NCI-H226 (cell line): Measurements from ENCODE around the gene KLHL12.
A peak's percentile ranks its signal among the peaks of the same experiment; 100 is the strongest.

ENCODE experiments used
- DNase-seq: peaks from one replicate; pipeline ENCODE4 v3.0.0-alpha.2; 2015

The KLHL12 gene

DNA sequence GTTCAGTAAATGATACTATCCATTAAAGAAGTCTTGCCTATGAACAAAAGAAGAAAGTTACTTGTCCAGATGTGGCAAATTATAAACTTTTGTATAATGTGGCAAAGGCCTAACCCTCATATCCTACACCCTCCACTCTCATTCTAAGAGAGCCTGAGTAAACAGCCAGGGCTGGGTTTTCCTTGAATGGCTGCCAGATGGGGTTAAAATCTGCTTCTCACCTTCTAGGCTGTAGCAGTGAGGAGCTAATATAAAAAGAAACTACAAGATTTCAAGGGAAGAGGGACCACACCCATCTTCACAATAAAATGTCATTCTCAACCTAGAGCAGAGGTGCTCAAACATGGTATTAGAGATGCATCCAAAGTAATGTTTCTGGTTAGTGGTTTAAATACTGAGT lies 47.0 kb downstream of the KLHL12 start:
- DNase-seq = no peak

DNA sequence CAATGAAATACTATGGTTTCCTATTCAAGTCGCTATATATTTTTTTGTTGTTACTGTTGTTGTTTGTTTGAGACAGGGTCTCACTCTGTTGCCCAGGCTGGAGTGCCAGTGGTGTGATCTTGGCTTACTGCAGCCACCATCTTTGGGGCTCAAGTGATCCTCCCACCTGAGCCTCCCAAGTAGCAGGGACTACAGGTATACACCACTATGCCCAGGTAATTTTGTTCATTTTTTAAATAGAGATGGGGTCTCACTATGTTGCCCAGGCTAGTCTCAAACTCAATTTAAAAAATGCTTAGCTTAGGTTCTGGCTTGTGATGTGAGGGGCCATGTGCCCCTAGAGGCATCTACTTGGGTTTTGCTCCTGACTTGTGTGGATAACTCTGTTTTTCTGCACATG lies 47.9 kb downstream of the KLHL12 start:
- no peak for DNase-seq

DNA sequence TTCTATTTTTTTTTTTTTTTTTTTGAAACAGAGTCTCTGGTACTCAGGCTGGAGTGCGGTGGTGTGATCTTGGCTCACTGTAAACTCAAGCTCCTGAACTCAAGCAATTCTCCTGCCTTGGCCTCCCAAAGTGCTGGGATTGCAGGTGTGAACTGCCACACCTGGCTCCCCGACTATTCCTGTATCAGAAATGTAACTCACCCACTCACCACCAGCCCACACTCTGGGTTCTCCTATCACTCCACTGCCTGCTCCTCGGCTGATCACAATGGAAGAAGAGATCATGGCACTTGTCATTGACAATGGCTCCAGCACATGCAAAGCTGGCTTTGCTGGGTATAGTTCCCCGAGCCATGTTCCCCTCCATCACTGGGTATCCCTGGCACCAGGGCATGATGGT lies 54.0 kb downstream of the KLHL12 start:
- DNase-seq = no peak

DNA sequence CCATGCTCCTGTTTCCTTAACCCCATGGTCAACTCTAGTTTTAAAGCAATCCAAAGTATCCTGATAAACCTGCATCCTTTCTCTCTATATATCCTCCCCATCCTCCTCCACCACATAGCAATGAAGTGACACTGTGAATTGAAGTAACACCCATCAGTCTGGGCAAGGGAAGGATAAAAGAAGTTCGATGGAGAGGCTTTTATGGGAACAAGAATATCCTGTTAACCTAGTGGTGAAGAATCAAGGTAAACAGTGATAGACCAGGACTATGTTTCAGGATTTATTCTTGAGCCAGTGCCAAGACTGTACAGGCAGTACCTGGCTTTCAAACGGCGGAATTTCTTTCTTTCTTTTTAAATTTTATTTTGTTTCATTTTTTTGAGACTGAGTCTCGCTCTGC lies 55.7 kb downstream of the KLHL12 start:
- no peak for DNase-seq

DNA sequence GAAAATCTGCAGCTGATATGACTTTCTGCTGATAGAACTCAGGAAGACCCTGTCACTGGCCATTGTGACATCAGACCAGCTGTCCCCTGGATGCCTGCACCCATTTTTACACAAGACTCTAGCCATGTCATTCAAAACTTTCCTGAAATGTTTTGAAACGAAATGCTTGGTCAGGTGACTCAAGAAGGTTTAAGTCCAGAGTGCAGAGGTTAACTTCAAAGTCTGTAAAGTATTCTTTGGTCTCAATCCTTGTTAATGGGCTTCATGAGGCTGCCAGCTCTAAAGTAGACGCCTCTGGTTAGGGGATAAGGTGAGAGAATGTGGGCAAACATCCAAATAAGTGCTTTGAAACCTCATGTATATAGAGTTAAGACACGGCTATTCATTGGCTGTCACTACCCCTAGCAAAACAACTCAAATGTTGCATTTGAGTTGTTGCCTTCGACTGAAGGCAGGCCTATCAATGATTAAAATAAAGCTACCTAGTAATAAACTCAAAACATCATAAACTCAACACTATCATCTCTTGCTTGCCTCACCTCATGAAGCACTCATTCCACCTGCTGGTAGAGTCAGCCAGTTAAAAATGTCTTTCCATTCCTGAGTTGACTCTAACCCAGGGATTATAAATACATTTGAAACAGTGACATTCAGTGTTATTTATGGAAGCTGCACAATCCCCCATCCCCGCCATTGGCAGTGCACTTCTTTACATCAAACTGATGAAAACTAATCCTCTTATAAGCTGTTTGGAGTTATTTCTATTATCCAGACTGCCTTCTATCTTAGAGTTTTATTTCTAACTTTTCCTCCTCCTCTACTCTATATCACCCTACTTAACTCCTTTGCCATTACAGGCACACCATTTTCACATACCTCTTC lies 64.1 kb downstream of the KLHL12 start:
- DNase-seq = no peak

DNA sequence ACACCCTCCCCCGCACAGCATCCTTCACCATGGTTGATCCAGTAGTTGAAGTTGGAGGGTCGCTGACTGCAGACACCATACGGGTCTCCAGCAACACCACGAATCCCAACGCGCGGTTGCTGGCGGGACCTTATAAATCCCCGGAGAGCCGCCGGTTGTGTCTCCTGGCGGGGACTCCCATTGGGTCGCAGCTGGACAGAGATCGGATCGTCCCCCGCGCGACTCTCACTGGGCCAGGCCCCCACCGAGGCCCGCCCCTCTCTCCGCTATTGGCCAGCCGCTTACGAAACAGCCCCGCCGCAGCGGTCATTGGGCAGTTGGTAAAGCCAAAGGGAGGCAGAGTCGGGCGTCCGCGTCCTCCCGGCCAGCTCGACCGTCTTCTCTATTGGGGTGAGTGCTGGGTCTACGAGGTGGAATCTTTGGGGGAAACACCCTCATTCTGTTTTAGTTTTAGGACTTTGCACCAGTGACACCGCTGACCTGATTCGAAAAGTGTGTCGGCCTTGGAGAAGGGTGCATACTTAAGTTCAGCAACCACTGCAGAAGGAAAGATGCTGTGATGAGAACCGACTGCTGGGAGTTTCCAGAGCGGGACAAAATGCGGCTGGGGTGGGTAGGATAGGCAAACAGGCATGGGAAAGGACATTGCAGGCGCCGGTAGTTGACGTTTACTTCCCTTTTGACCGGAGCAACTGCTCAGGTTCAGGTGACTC lies 65.5 kb downstream of the KLHL12 start:
- peak; percentile 88 for DNase-seq

DNA sequence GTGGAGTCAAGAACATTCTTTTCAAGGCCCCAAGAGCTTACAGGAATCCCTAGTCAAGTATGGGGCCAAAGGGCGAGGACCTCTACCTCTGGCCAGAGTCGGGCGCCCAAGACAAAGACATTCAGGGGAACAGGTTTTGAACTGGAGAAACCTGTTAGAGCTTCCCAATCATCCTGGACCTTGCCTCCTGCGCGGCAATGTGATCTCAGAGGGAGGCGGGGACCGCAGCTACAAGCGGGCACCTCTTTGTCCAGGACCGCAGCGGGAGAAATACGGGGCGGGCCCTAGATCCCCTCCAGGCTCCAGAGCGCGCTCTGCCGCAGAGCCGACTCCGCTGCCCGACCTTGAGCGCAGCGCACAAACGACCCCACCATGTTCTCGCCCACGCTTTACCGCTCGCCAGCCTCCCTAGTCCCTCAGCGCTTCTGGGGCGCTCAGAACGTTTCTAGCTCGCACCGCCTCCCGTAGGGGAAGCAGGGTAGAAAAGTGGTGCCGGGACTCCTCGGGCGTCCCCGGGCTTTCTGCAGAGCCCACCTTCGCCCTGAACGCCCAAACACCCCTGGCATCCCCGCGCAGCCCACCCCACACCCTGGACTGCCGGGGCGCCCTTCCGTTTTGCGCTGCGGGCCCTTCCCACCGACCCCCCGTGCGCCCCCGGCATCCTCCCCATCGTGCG lies 66.2 kb downstream of the KLHL12 start:
- DNase-seq = no peak

DNA sequence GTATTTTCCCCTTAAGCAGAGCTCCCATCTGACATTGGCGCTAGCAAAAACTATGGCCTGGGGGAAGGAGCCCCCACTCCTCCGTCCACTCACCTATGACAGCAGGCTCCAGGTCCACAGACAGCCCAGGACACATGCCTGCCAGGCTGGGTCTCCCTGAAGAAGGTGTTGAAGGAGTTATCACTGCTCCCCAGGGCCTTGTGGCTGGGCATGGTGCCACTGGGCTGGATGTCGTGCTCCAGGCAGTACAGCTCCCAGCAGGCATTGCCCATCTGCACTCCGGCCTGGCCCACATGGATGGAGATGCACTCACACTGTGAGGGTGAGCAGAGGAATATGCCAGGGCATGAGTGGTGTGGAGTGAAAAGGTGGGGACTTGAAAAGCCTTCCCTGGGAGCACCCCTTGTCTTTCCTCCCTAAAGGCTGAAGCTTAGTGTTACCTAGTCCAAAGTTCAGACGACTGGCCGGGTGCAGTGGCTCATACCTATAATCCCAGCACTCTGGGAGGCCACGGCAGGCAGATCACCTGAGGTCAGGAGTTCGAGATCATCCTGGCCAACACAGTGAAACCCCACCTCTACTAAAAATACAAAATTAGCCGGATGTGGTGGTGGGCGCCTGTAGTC lies 68.1 kb downstream of the KLHL12 start:
- DNase-seq = no peak

DNA sequence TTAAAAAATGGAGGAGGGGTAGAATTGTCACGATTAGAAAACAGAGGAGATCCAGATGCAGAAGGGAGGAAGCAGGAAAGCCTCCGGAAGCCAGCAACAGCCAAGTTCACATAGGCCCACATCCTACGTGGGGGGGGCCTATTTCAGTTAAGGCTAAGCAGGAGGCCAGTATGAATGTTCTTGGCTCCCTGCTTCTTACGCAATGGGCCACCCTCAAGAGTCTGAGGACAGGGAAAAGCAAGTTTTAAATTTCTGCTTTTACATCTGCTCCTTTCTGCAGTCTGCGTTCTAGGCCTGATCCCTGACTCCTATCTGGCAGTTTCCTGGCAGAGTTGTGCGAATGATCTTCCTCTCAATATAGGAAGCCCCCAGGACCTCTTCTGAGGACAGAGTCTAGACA lies 68.7 kb downstream of the KLHL12 start:
- DNase-seq = no peak

DNA sequence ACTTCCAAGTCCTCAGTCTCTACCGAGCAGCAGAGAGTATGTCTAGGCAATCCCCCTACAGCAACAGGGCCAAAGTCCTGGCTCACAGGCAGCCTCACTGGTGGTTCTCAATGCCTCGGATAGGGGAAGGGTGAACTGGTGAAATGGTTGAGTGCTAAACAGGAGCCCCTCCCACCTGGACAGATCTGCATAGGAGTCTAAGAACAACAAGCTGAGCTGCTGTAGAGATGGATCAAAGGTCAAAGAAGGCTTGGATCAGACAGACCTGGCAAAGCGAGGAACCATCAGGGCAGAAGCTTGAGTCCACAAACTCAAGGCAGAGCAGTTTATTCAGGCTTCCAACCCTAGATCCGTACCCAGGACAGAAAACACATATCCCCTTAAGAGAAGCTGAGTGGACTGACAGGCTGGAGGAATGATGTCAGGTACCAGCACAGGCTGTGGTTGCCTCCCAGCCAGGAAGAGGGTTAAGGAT lies 69.9 kb downstream of the KLHL12 start:
- DNase-seq = no peak

DNA sequence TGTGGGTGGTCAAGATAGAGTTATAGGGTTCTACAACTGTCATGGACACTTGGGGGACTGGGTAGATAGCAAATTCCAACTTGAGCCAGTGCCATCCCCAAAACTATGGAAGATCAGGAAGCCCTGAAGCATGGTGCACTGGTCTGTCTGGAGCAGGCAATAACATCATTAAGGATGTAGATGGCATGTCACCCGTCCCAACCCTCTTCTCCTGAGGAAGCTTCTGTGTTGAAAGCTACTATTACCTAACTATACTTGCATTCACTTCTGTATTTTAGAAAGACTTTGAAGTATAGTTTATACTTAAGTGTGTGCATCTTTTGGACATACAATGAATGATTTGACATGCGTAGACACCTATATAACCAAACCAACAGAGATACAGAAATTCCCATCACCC lies 71.0 kb downstream of the KLHL12 start:
- no peak for DNase-seq

DNA sequence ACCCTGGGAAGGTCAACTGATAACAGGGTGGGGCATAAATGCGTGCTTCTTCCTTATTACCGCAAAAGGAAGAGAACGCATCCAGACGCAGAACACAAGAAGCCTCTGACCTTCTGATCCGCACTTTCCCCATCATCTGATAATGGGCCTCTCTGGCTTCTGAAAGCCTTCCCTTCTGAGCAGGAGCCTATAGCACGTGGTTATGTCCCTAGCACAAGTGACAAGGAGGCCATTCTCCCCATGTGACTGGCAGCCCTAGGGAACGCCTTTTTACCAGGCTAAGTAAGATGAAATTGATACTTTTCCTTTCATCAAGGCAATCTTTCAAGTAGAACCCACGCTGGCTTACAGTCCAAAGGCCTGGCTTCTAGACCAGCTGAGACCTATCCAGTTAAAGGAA lies 72.2 kb downstream of the KLHL12 start:
- no peak for DNase-seq

DNA sequence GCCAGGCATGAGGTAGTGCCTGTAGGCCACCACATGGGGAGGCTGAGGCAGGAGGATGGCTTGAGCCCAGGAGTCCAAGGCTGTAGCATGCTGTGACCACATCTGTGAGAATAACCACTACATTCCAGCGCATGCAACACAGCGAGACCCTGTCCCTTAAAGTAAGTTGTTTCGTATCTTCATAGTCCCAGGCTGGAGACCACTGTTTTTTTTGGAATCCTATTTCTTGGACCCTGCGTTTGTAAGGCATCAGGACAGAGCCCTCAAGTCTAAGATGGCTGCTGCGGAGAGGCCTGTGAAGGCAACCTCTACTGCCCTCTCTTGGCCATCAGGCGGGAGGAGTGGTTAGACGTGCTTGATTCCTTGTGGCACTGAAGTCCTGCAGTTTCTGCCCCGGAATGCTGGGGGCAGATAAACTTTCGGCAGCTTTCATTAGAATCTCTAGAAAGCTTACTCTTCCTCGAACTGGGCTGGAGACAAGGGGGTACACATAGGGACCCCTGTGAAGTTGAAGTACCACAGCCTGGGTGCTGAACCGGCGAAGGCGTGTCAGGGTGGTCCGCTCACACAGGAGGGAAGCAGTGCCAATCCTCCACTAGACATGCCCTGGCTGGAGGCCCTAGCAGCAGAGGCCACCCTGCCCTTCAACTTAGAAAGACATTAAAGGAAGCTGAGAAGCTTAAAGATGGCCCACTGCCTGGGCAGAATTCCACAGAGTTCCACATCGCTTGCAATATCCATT lies 74.7 kb downstream of the KLHL12 start:
- DNase-seq = peak; percentile 64

DNA sequence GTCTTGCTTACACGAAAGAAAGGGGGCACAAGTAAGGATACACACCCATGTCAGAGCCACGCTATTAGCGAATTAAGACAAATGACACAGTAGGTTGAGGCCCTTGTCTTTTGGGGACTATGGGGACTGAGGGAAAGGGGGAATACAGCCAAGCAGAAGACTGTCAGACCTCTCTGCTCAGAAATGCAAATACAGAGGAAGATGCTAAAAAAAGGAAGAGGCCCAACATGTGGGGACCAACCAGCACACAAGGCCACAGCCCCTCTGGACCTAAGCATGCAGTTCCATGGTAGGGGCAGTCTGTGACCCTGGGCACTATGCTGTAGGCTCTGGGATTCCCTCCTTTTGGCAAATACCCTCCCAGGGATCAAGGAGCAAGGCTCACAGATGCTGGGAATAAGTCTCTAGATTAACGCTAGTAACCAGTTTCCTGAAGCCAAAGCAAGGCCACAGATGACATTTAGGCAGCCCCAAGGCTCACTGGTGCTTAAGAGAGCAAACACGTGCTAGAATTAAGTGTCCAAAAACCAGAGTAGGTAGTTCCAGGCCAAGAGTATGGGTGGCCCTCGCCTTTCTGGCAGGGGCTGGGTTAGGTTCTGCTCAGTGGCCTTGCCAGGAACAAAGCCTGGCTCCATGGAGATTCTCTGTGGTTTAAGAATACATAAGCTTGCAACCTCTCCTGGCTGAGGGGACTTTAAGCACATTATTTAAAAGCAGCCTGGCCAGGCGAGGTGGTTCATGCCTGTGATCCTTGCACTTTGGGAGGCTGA lies 76.3 kb downstream of the KLHL12 start:
- DNase-seq = no peak

DNA sequence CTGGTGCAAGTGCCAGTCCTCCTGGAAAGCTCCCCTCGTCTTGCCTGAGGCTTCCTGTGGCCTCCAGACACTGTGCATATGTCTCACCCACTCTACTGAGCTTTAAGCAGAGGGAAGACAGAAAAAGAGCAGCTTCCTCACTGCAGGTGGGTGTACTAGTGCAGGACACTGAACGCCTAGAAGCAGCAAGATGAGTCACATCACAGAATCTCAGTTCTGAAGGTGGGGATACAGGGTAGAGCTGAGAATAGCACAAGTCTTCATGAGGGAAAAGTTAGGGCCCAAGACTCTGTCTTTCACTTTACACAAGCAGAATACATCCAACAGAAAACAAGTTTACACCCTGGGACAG lies 78.9 kb downstream of the KLHL12 start:
- no peak for DNase-seq

DNA sequence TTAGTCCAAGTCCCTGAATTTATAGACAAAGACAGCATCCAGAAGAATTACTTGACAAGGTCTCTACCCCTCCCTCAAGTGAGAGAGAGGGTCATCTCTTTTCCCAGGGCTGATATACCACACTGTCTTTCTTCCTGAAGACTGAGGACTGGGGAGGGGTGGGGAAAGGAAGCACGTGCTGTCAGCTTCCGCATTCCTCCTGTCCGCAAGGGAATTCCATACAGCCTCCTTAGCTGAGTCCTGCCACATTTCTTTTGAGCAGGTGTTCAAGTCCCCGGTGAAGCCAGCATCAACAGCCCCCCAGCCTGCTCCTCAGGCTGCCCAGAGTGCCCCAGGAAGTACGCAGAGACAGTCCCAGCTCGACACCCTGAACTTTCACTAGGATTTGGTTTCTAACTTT lies 82.1 kb downstream of the KLHL12 start:
- no peak for DNase-seq

DNA sequence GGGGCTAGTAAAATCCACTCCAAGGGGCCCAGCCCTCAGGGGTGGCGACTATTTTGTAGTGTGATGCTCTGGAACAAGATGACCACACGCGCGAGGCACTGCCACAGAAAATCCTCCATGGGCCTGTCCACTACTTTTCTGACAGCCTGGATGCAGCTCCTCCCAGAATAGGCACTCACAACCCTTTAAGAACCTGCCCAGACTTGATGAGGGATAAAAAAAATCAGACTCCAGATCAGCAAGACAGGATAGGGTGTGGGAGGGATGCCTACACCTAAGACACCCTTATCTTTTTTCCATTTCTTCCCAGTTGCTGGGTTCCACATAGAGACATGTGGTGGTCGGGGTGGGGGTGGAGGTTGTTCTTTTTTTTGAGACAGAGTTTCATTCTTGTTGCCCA lies 82.8 kb downstream of the KLHL12 start:
- no peak for DNase-seq

DNA sequence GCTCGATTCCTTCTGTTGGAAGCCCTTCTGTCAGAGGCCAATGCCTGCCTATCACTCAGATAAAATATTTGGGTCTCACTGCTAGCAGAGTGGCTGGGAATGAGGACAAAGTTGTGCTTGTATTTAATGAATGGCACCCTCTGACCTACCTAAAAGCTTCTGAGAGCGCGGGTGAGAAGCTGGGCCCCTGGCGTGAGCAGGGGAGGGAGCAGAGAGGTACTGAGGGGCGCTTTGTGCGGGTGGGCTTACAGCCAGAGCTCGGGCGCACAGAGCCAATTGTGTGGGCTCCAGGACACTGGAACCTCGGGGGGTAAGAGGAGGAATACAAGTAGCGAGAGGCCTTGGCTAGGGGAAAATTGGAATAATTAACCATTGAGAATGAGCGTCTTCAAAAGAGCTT lies 84.0 kb downstream of the KLHL12 start:
- no peak for DNase-seq
